Activated T-cell treated with anti-CD3 and anti-CD28 coated beads for 24 hours (primary cell): ENCODE results near the gene CYP2A7.
"Not testable (repeated sequence)": the region's sequence is repeated elsewhere in the genome, so short reads cannot be mapped to it uniquely, and the experiment has no call there.

Source experiments
- DNase-seq: peaks from one replicate; pipeline ENCODE4 v3.0.0-alpha.2; 2020; ENCODE audit warnings: low read depth

CYP2A7 gene

GRCh38 chr19:40842997-40843652 lies 38.9 kb downstream of the CYP2A7 start:
- DNase-seq, result not testable (repeated sequence)

GRCh38 chr19:40842012-40842411 lies 40.0 kb downstream of the CYP2A7 start:
- not testable (repeated sequence) for DNase-seq

GRCh38 chr19:40838477-40838876 lies 43.6 kb downstream of the CYP2A7 start:
- DNase-seq, result not testable (repeated sequence)

GRCh38 chr19:40836754-40837429 lies 45.1 kb downstream of the CYP2A7 start:
- no peak for DNase-seq

- not testable (repeated sequence) for DNase-seq
Measured at GRCh38 chr19:40833728-40834533, 48.1 kb downstream of the CYP2A7 start.

GRCh38 chr19:40832431-40832790 lies 49.6 kb downstream of the CYP2A7 start:
- DNase-seq, result not testable (repeated sequence)

GRCh38 chr19:40831502-40832430 lies 50.3 kb downstream of the CYP2A7 start:
- DNase-seq, result no peak

- not testable (repeated sequence) for DNase-seq
Measured at GRCh38 chr19:40830741-40831140, 51.3 kb downstream of the CYP2A7 start.

- no peak for DNase-seq
Measured at GRCh38 chr19:40829205-40829604, 52.8 kb downstream of the CYP2A7 start.

GRCh38 chr19:40827386-40828247 lies 54.4 kb downstream of the CYP2A7 start:
- DNase-seq, result no peak

- DNase-seq, result not testable (repeated sequence)
Measured at GRCh38 chr19:40826699-40827385, 55.2 kb downstream of the CYP2A7 start.

GRCh38 chr19:40826312-40826698 lies 55.7 kb downstream of the CYP2A7 start:
- not testable (repeated sequence) for DNase-seq

- DNase-seq, result not testable (repeated sequence)
Measured at GRCh38 chr19:40825460-40826095, 56.5 kb downstream of the CYP2A7 start.
